ENCODE measurements around the gene SLC6A19.

DNA sequence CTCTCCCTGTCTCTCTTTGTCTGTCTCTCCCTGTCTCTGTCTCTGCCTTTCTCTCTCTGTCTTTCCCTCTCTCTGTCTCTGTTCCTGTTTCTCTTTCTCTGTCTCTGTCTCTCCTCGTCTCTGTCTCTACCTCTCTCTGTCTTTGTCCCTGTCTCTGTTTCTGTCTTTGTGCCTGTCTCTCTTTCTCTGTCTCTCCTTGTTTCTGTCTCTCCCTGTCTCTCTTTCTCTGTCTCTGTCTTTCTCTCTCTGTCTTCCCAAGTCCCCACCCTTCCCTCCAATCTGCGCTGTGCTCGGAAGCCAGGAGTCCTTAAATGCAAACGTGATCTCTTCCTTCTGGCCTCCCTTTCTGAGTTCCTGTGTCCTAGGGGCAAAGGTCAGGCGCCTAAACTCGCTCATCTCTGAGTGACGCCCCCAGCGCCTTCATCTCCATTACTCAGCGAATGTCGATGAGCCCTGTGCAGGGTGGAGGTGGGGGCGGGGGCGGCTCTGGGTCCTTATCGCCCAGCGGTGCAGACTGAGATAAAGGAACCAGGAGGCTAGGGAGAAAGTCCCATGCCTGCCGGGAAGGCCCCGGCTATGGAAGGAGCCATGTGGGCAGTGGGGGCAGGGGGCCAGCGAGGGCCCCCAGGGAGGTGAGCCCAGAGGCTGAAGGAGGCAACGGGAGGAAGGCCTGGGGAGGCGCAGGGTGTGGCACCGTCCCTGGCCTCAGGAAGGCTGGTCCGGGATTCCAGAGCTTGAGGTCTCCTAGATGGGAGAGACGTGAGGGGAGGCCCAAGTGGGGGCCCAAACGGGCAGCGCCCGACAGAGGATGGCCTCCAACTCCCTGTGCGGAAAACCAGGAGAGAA, 1.5 kb upstream of the SLC6A19 start:
- TF ChIP-seq, protein P1, sequence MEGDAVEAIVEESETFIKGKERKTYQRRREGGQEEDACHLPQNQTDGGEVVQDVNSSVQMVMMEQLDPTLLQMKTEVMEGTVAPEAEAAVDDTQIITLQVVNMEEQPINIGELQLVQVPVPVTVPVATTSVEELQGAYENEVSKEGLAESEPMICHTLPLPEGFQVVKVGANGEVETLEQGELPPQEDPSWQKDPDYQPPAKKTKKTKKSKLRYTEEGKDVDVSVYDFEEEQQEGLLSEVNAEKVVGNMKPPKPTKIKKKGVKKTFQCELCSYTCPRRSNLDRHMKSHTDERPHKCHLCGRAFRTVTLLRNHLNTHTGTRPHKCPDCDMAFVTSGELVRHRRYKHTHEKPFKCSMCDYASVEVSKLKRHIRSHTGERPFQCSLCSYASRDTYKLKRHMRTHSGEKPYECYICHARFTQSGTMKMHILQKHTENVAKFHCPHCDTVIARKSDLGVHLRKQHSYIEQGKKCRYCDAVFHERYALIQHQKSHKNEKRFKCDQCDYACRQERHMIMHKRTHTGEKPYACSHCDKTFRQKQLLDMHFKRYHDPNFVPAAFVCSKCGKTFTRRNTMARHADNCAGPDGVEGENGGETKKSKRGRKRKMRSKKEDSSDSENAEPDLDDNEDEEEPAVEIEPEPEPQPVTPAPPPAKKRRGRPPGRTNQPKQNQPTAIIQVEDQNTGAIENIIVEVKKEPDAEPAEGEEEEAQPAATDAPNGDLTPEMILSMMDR (IDR thresholded peaks at IDR 0.05) = no peak
- no peak for TF ChIP-seq POLR2A (IDR thresholded peaks at IDR 0.05)
- TF ChIP-seq POLR2AphosphoS5 (IDR thresholded peaks at IDR 0.05) = no peak

Measured in prostate gland (tissue), 2 donors.